Small intestine (tissue), 7 donors: ENCODE measurements around the gene HHIP. TPM values are rescaled to one million over a fixed set of nuclear protein-coding genes. Genes with fewer than 3 reads are reported as not detected.
A peak's percentile ranks its signal among the peaks of the same experiment; 100 is the strongest.

Source experiments
- DNase-seq, 2 donors: peaks; one replicate each; pipeline versions ENCODE4 v3.0.0 to v3.0.0-alpha.2; 2013
- FAIRE-seq: peaks from 2 replicates; lab custom pipeline; 2012; peaks lifted over from hg19 to GRCh38; lab: Jason Lieb, UNC
- H3K27ac ChIP-seq, 3 donors: one replicate each; pipeline ENCODE4 v1.5.1; 2013; ENCODE audit warnings: low read length in 2 of 3, mild to moderate bottlenecking in 2 of 3, control low read depth in 1 of 3, inconsistent platforms in 1 of 3, low read depth in 1 of 3, moderate library complexity in 1 of 3
- H3K27me3 ChIP-seq, 3 donors: one replicate each; pipeline ENCODE4 v1.6.1; 2013; ENCODE audit warnings: low read length in 3 of 3, inconsistent platforms in 1 of 3; ENCODE audit not compliant: control insufficient read depth in 3 of 3, insufficient read depth in 3 of 3
- H3K36me3 ChIP-seq, 3 donors: one replicate each; pipeline ENCODE4 v1.6.1; 2013; ENCODE audit warnings: low read length in 3 of 3, inconsistent platforms in 1 of 3, low read depth in 1 of 3, mild to moderate bottlenecking in 1 of 3, moderate library complexity in 1 of 3; ENCODE audit not compliant: control insufficient read depth in 3 of 3, insufficient read depth in 2 of 3
- H3K4me1 ChIP-seq, 3 donors: one replicate each; pipeline ENCODE4 v1.6.1; 2013; ENCODE audit warnings: low read length in 2 of 3, inconsistent platforms in 1 of 3, low read depth in 1 of 3, mild to moderate bottlenecking in 1 of 3, moderate library complexity in 1 of 3; ENCODE audit not compliant: control insufficient read depth in 3 of 3, insufficient read depth in 2 of 3
- H3K4me3 ChIP-seq, 3 donors: one replicate each; pipeline ENCODE4 v1.5.1; 2013; ENCODE audit warnings: low read length in 3 of 3, control low read depth in 1 of 3, inconsistent platforms in 1 of 3, low read depth in 1 of 3, mild to moderate bottlenecking in 1 of 3, moderate library complexity in 1 of 3
- H3K9me3 ChIP-seq, 2 donors: one replicate each; pipeline ENCODE4 v1.6.1; 2013; ENCODE audit warnings: low read depth in 1 of 2, low read length in 1 of 2; ENCODE audit not compliant: control insufficient read depth in 2 of 2, insufficient read depth in 1 of 2
- WGBS, 3 donors: extraction: QIAGEN DNeasy Blood & Tissue Kit; methylation state at CpG; one replicate each; pipeline ENCODE4 v1.1.7; 2013; 5-methylcytosine and 5-hydroxymethylcytosine counted together
- polyA plus RNA-seq, 4 donors: library from polyadenylated mRNA; stranded (reverse) in 3 of 4; unstranded in 1 of 4; fragments of 200-250 nt in 3 of 4; fragments of 120-200 nt in 1 of 4; gene quantifications; one replicate each; pipeline versions ENCODE4 v1.2.1 to v1.2.3, GENCODE V29; 2013
- donor health status: healthy with polysubstance abuse.
- donor health status: control.
- donor health status: control.
- donor health status: Bipolar disorder and iron deficiency.
- donor health status: healthy.

HHIP gene
- polyA plus RNA-seq, 4 donors = 0.22 to 14.7 (median 0.81) TPM

- no peak overlapping the region for H3K27ac ChIP-seq
- DNase-seq = no peak
- peak overlapping the region in 1 of 3 donors; percentile 50 for H3K4me3 ChIP-seq
- H3K36me3 ChIP-seq = no peaks in the 10 kb centered on the region
- H3K27me3 ChIP-seq = peaks cover 7 to 43% (median 17%) of the 10 kb centered on the region in 3 donors
- WGBS, 3 donors = 19 to 25% (median 20%) methylated on average over 4 of the region's 4 CpGs
- no peak for FAIRE-seq
- peaks cover 0 to 2% of the 10 kb centered on the region in 2 donors for H3K9me3 ChIP-seq
- H3K4me1 ChIP-seq = peaks cover 0 to 6% (median 0%) of the 10 kb centered on the region in 3 donors
Observed at GRCh38 chr4:144647590-144647989, 1.6 kb downstream of the HHIP start.

- 34 to 37% (median 35%) methylated on average over 2 of the region's 2 CpGs for WGBS, 3 donors
- no peak for DNase-seq
- Histone ChIP-seq H3K27me3 (peaks cover 7 to 42% (median 16%) of the 10 kb centered on the region in 3 donors), H3K4me1 (peaks cover 0 to 6% (median 0%) of the 10 kb centered on the region in 3 donors), H3K27ac (no peak overlapping the region), H3K4me3 (peak overlapping the region in 1 of 3 donors; percentile 50), H3K36me3 (no peaks in the 10 kb centered on the region), H3K9me3 (peaks cover 0 to 2% of the 10 kb centered on the region in 2 donors)
- no peak for FAIRE-seq
Observed at GRCh38 chr4:144648042-144648441, 2.1 kb downstream of the HHIP start.

- FAIRE-seq (no peak), DNase-seq (no peak)
- WGBS, 3 donors = 76 to 85% (median 83%) methylated on average over 1 of the region's 1 CpG
- peaks cover 7 to 35% (median 15%) of the 10 kb centered on the region in 3 donors for H3K27me3 ChIP-seq
- no peak overlapping the region for H3K4me3 ChIP-seq
- H3K36me3 ChIP-seq = no peaks in the 10 kb centered on the region
- H3K4me1 ChIP-seq = peaks cover 0 to 6% (median 0%) of the 10 kb centered on the region in 3 donors
- H3K27ac ChIP-seq = no peak overlapping the region
- peaks cover 0 to 2% of the 10 kb centered on the region in 2 donors for H3K9me3 ChIP-seq
Observed at GRCh38 chr4:144649646-144650045, 3.7 kb downstream of the HHIP start.

GRCh38 chr4:144650311-144651005 is 4.5 kb downstream of the HHIP start:
- no peak for DNase-seq
- no peaks in the 10 kb centered on the region for H3K36me3 ChIP-seq

GRCh38 chr4:144653781-144654545 is 8.0 kb downstream of the HHIP start:
- Histone ChIP-seq H3K27ac (no peak overlapping the region), H3K4me1 (no peaks in the 10 kb centered on the region), H3K36me3 (no peaks in the 10 kb centered on the region), H3K9me3 (no peaks in the 10 kb centered on the region), H3K27me3 (no peaks in the 10 kb centered on the region), H3K4me3 (no peak overlapping the region)
- WGBS, 3 donors = 56 to 60% (median 58%) methylated on average over 4 of the region's 4 CpGs
- no peak for FAIRE-seq
- DNase-seq = no peak

More at GRCh38 chr4:144650311-144651005, 4.5 kb downstream of the HHIP start:
- Histone ChIP-seq H3K27me3 (peaks cover 4 to 27% (median 15%) of the 10 kb centered on the region in 3 donors), H3K4me3 (no peak overlapping the region), H3K9me3 (peaks cover 0 to 2% of the 10 kb centered on the region in 2 donors), H3K27ac (no peak overlapping the region), H3K4me1 (no peaks in the 10 kb centered on the region)
- FAIRE-seq = no peak
- WGBS, 3 donors = 80 to 90% (median 81%) methylated on average over 5 of the region's 5 CpGs

- 77 to 81% (median 79%) methylated on average over 2 of the region's 2 CpGs for WGBS, 3 donors
Observed at GRCh38 chr4:144655491-144655890, 9.5 kb downstream of the HHIP start.

GRCh38 chr4:144656850-144657249 is 10.9 kb downstream of the HHIP start:
- Histone ChIP-seq H3K36me3 (no peaks in the 10 kb centered on the region), H3K4me1 (no peaks in the 10 kb centered on the region), H3K9me3 (no peaks in the 10 kb centered on the region), H3K4me3 (no peak overlapping the region), H3K27ac (no peak overlapping the region), H3K27me3 (no peaks in the 10 kb centered on the region)
- no peak for FAIRE-seq
- no peak for DNase-seq
- 50 to 64% (median 58%) methylated on average over 2 of the region's 2 CpGs for WGBS, 3 donors

More at GRCh38 chr4:144655491-144655890, 9.5 kb downstream of the HHIP start:
- no peaks in the 10 kb centered on the region for H3K36me3 ChIP-seq
- no peaks in the 10 kb centered on the region for H3K9me3 ChIP-seq
- DNase-seq (no peak), FAIRE-seq (no peak)
- H3K27ac ChIP-seq = no peak overlapping the region
- H3K27me3 ChIP-seq = no peaks in the 10 kb centered on the region
- H3K4me3 ChIP-seq = no peak overlapping the region
- no peaks in the 10 kb centered on the region for H3K4me1 ChIP-seq

GRCh38 chr4:144658015-144658567 is 12.1 kb downstream of the HHIP start:
- H3K4me1 ChIP-seq = no peaks in the 10 kb centered on the region
- no peak for DNase-seq
- H3K36me3 ChIP-seq = no peaks in the 10 kb centered on the region
- H3K27ac ChIP-seq = no peak overlapping the region
- no peaks in the 10 kb centered on the region for H3K9me3 ChIP-seq
- H3K4me3 ChIP-seq = no peak overlapping the region
- H3K27me3 ChIP-seq = no peaks in the 10 kb centered on the region
- 87 to 92% (median 91%) methylated on average over 8 of the region's 8 CpGs for WGBS, 3 donors
- no peak for FAIRE-seq
